IPS DF 19.7 (cell line): Measurements from ENCODE around the gene SPATA6L.
"Not testable (repeated sequence)": the region's sequence is repeated elsewhere in the genome, so short reads cannot be mapped to it uniquely, and the experiment has no call there.

Experiments
- DNase-seq: peaks from one replicate; pipeline ENCODE4 v3.0.0-alpha.2; 2013; ENCODE audit warnings: low read depth, low spot score

The SPATA6L gene

DNA sequence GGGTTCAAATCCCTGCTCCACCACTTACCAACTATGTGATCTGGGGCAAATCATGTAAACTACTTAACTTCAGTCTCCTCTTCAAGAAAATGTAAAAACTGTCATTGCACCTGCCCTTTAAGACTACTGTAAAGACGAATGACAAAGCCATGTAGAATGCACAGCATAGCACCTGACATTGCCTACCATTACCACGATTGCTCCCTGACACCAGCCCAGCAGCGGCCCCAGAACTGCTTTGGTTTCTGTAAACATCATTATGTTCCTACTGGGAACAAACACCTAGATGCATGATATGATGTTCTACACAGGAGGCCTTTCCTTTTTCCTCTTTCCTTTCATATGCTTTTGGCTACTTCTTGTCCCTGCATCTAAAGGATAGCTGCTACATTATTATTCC, 27.3 kb downstream of the SPATA6L start:
- no peak for DNase-seq

DNA sequence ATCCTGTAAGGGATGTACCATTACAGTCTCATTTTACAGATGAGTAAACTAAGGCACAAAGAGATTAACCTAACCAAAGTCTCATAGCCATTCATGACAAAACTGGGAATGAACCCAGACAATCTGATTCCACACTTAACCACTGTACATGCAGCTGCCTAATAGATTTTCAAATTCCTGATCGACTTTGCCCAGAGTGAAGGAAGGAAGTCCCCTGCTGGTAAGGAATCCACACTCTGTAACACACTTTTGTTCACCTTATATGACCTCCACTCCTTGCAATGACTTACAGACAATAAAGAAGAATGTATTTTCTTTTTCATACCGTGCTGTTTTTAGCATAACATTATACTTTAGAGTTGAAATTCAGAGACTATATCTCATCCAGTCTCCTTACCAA, 35.4 kb downstream of the SPATA6L start:
- no peak for DNase-seq

DNA sequence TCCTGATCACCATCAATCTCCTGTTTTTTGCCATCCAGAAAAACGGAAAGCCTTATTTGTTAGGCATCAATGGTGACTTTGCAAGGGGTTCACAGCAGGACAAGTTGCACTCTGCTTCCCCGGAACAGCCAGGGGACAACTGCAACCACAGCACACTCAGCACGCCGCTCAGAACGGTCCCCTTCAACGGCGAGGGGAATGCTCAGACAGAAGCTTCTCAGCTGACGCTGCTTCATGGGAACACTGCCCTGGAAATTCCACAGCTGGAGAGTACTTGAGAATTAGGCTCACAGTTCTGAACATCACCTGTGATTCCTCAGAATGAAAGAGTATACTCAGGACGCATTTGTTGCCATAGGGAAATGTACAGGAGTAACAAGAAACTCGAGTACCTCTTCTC, 44.3 kb downstream of the SPATA6L start:
- DNase-seq = no peak

DNA sequence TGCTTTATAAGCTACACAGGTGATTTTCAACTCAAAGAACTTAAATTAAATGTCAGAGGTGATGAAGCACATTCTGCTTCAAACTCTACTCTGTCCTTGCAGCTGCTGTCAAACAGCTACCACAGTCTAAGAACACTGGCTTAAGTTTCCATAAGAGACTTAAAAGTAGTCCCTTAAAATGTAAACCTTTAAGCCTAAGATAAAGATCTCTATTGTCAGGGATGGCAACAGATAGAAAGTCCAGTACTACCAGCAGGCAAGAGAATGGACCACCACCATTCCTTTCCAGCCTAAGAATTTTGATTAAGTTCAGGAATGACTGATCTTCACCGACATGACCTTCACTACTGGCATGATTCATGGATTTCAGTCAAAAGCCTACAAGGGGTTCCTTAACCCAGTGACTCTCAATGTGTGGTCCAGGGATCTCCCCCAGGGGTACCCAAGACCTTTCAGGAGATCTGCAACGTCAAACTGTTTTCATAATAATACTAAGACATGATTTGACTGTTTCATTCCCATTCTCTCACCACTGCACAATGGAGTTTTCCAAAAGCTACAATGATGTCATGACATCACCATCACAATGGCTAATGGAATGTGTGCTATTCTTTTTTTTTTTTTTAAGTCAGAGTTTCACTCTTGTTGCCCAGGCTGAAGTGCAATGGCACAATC, 45.3 kb downstream of the SPATA6L start:
- DNase-seq = no peak

DNA sequence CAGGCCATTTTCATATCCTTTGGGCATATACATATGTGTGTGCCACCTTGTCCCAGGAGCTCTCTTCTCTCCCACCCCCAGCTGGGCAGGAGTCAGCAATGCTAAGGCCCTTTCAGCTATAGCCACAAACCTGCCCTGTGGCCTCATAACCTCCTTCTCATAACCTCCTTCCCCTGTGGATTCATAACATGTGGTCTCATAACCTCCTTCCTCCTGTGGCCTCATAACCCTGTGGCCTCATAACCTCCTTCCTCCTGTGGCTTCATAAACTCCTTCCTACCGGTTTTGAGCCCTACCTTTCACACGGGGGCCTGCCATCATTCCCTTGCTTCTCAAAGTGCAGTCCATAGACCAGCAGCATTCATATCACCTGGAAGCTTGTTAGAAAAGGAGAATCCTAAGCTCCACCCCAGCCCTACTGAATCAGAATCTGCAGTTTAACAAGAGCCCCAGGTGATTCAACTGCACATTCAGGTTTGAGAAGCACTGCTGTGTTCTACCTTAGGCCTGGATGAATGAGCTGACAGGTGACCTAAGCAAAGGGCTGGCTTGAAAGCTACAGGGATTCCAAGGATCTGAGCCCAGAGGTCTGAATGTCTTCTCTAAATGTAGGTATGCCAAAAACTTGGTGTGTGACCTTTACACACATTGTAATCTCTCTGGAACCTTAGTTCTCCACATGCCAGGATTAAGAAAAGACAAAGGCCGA, 46.1 kb downstream of the SPATA6L start:
- no peak for DNase-seq

DNA sequence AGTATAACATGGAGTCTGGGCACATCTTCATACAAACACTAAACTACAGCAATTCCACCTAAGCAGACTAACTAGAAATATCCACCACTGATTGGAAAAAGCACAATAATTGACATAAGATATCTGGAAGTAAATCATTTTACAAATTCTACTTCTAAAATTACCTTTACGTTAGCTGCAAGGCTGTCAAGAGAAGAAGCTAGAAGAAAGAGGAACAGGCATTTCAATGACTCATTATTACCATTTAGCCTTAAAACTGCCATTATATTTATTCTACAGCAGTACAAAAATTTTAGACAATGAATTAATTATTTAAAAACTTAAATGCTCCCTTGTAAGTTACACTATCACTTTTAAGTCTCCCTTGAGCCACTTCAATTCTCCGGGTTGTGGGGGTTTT, 47.6 kb downstream of the SPATA6L start:
- no peak for DNase-seq

DNA sequence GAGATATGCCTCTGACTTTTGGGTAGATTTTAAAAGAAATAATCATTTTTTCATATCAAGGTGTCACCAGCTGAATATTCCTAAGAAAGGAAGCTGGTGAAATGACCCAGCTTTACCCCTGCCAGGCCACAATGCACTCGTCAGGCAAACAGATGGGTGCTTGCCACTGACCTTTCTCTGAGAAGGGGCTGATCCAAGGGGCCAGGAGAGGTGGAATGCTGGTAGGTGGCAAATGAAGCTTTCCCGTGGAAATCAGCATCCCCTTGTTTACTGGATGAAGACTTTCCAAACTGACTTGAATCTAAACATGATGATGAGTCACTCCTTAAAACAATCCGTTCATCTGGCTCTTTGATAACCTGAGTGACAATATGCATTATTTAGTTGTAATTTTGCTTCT, 48.5 kb downstream of the SPATA6L start:
- no peak for DNase-seq

DNA sequence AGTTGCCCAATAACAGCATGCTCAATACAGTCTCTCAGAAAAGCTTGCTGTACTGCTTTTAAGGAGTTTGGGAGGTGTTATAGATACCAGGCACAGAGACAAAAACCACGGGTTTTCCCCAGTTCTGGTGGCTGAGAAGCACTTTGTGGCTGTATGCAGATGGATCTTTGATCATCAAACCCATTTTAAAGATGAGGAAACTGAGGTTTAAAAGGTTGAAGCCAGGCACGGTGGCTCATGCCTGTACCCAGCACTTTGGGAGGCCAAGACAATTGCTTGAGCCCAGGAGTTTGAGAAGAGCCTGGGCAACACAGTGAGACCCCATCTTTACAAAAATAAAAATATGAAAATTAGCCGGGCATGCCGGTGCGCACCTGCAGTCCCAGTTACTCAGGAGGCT, 50.5 kb downstream of the SPATA6L start:
- no peak for DNase-seq

DNA sequence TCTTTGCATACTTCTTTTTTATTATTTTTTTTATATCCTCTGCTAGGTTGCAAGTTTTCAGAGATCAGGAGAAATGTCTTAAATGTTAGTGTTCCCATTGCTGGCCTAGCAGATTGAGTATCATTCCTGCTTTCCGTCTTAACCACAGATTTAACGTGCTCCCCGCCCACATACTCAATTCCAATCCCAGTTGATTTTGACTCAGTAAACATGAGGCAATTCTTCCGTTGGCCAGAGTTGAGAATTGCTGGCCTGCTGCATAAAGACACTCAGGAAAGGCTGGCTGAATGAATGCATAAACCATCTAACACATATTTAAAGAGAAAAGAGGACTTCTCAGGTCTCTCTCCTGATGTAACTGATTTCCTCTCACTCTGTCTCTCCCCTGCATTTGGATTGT, 51.0 kb downstream of the SPATA6L start:
- no peak for DNase-seq

DNA sequence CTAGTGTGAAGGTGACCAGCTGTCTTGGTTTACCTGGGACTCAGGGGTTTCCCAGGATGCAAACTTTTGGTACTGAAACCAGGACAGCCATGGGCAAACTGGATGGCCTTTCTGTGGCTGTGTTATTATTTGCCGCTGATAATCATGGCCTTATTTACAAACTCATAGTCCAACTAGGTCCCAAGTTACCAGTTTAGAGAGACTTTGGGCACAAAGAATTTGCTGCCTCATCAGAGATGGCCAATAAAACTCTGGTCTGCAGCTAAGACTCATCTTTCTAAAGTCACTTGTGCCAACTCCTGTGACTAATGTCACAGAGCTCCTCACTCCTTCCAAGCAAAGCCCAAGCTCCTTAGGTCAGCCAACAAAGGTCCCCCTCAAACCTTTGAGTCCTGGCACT, 51.7 kb downstream of the SPATA6L start:
- DNase-seq = no peak

DNA sequence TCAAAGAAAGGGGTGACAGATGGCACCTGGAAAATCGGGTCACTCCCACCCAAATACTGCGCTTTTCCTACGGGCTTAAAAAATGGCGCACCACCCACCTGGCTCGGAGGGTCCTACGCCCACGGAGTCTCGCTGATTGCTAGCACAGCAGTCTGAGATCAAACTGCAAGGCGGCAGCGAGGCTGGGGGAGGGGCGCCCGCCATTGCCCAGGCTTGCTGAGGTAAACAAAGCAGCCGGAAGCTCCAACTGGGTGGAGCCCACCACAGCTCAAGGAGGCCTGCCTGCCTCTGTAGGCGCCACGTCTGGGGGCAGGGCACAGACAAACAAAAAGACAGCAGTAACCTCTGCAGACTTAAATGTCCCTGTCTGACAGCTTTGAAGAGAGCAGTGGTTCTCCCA, 60.2 kb downstream of the SPATA6L start:
- not testable (repeated sequence) for DNase-seq

DNA sequence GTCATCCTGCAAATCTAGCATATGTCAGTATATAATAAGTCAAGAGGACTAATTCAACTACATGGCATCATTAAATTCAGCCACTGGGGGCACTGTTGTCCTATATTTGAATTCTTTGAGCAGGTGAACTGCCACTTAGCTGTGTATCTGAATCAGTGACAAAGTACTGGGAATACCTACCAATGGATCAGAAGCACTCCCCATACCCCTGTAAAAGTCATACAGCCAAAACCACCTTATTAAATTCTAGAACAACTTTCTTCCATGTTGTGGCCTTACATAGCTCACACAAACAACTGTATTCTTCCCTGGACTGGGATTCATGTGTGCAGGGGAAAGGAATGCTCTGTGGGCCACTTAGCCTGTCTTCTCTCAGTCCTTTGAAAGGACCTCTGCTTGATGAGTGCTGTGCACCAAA, 61.6 kb downstream of the SPATA6L start:
- no peak for DNase-seq

DNA sequence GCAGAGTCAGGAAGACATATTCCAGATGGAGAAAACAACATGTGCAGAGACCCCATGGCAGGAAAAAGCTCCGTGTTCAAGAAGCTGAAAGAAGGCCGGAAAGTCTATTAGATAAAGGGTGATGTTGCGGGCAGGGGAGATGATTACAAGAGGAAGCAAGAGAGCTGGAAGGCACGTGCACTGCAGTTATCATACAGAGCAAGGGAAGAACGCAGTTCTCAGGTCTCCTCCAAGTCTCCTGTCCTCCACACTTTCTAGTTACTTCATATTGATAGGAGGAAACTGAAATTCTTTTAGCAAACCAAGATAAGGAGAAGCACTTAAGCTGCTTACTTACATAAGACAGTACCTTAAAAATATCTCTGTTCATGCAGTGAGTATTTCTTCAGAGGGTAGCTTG, 62.5 kb downstream of the SPATA6L start:
- DNase-seq = no peak

DNA sequence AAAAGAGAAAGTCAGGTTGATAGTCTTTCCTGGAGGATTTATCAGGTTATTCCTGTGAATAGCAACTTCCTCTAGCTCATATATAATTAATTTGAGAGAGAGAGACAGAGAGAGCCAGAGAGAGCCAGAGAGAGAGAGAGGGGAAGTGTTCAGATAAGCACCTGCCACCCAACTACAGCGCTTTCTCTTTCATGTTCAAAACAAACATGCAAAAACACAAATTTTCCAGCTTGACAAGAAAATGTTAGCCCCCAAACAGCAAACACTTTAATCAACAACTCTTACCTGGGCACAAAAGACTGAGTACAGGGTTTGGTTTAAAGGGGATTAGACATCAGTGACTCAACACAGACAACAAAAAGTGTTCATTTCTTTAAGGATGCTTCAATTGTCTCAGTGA, 65.9 kb downstream of the SPATA6L start:
- no peak for DNase-seq

DNA sequence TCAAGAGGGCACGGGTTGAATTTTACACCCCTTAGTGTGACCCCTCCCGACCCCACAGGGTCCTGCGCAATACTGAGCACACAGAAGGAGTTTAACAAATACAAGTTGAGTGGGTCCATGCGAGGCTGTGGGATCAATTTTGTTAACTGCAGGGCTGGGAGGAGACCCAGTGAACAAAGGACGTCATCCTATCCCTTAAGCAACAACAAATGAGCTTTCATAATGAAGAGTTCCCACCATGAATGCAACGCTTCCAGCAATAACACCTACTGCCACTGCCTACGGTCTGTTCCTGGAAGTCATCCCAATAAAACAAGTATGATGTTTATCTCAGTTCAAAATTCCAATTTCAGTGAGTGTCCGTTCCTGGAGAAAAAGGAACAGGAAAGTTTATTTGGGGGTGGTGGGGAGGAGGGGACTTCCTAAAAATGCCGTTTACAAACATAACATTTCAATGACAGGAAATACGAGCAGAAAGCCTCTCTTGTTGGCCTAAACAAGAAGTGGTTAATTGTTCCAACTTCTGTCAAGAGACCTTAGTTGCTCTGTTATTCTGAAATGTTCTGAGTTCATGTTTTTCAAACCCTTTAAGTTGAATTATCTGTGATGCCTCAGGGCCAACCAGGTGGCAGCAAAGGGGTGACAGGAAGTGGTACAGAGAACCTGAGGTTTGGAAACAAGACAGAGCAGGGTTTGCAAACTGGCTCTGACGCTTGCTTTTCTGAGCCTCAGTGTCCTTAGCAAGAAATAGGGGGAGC, 69.9 kb downstream of the SPATA6L start:
- no peak for DNase-seq

DNA sequence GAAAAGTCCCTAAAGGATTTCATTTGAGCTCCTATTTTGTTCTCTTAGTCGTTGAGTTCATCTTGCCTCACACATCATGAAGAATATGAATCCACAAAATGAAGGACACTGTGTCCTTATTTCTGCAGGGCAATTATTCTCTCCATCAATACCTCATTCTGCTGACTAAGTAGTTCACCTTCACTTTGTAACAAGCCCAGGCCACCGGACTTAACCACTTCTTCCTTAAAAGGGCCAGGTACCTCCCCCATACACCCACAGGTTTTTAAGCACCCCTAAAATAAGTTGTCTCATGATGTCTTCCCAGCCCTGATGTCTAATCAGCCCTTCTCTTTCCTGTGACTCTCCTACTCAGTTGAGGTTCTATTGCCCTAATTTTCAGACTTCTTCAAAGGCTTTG, 71.3 kb downstream of the SPATA6L start:
- DNase-seq = no peak

DNA sequence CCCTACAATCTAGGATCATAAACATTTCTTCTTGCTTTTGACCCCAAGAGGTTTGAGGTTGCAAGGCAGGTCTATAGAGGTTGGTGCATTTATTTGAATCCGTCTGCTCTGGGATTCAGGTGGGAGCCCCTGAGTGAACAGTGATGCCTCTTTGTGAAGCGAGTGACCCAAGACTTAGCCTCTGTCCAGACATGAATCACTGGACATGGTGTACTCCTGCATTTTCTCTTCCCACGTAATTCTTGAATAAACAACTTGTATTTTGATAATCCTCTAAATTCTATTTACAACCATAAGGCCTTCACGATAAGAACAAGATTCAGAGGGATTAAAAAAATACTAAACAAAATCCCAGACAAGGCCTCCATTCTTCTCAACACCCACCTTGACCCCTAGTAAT, 71.7 kb downstream of the SPATA6L start:
- DNase-seq = no peak

DNA sequence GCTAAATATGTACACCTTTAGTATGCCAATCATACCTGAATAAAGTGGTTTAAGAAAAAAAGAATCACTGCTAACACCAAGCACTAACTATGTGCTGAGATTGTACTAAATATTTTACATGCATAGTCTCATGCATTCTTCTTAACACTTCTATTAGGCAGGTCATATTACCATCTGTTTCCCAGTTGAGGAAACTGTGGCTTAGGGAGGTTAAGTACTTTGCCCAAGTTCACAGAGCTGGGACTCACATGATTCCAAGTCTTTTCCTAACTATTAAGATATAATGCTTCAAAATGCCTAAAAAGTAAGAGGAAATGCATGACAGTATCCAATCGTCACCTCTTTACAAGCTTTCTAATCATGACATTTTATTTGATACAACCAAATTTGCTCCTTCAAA, 73.4 kb downstream of the SPATA6L start:
- no peak for DNase-seq

DNA sequence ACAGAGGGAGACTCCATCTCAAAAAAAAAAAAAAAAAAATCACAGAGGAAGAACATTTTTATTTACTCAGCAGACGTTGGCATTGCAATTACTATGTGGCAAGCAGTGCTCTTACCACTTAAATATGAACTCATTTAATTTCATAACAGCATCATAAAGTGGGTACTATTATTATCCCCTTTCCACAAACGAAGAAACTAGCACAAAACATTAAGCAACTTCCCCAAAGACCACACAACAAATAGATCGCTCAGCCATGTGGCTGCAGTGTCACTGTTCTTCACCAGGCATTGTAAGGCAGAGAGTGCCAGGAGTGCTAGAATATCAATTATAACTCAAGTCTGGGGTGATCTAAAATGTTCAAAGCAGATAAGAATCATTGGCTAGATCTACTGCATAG, 74.0 kb downstream of the SPATA6L start:
- DNase-seq = no peak

DNA sequence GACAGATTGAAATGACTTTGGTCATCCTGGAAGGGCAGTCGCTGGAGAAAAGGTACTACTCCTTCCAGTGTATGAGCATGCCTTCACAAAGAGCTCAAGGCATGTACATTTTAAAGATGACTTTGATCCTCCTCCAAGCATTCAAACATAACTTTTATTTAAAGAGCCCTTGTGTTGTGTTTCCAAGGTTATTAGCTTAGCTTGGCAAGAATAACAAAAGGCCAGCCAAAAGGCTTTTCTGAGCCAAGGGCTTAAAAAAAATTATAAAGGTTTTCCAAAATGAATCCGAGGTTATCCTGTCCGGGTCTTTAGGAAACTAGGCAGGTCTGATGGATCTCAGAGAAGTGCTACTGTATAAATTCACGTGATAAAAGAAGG, 75.2 kb downstream of the SPATA6L start:
- no peak for DNase-seq

DNA sequence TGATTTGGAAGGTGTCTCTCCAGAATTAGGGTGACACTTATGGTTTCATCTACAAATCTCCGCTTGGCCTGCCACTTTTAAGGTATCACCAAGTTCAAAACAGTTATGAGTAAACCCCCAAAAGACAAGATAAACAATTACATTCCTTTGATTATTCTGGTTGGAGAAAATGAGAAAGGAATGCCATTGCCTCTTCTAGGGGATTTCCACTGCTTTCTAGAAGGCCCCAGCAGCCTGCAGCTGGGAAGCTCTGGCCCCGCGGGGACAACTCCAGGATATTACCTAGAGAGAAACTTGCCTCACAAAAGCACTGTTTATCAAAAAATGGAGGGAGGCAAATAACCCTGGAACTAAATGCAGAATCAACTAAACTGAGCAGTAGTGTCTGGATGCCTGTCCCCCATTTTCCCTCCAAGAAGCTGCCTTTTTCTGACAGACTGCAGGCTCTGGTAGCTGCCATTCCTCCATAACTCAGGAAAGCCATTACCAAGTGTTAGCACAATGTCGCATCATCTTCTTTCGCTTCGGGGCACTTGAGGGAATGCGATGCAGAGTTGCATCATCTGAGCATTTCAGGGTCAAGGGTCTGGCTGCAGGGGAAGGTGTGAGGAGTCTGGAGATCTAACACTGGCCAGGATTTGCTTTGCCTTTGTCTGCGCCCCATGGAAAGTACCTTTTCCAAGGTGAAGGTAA, 75.7 kb downstream of the SPATA6L start:
- no peak for DNase-seq

DNA sequence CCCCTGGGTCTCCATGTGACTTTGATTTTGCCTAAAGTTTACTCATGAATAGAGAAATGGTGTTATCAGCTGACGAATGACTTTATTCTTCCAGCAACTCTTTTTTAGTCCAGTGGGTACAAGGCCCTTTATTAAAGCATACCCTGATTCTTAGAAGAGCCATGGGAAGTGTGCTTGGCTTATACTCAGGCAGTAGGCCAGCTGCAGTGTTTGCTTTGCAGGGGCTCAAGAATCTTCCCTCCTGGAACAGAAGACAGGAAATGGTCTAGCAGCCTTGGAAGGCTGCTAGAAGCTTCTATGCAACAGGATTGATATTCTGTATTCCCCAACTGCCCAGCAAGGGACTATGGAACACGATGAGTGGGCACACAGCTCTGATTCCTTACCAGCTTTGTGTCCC, 77.6 kb downstream of the SPATA6L start:
- DNase-seq = no peak
